Stimulated activated CD8-positive, alpha-beta memory T cell treated with anti-CD3 and anti-CD28 coated beads, Interleukin-7, amount 100 ng/mL, for 48 hours (primary cell): ENCODE data around the gene KDM4B.
"Not testable (repeated sequence)": the region's sequence is repeated elsewhere in the genome, so short reads cannot be mapped to it uniquely, and the experiment has no call there.

Experiments used
- DNase-seq, 2 donors: peaks; one replicate each; pipeline ENCODE4 v3.0.0-alpha.2; 2020; ENCODE audit warnings: low read depth in 1 of 2; ENCODE audit errors: extremely low read depth in 1 of 2

Gene KDM4B

GRCh38 chr19:4967738-4968461 lies 1.0 kb upstream of the KDM4B start:
- DNase-seq: no peak

GRCh38 chr19:4969292-4969771 lies 419 bp downstream of the KDM4B start:
- DNase-seq: no peak

GRCh38 chr19:4969772-4970531 lies 1.0 kb downstream of the KDM4B start:
- DNase-seq: no peak

- DNase-seq: no peak
These were observed 1.9 kb downstream of the KDM4B start for GRCh38 chr19:4970558-4971423.

GRCh38 chr19:4971424-4971793 lies 2.5 kb downstream of the KDM4B start:
- no peak for DNase-seq

- DNase-seq: no peak
These were observed 3.0 kb downstream of the KDM4B start for GRCh38 chr19:4971816-4972495.

GRCh38 chr19:4972509-4973230 lies 3.8 kb downstream of the KDM4B start:
- DNase-seq: no peak

GRCh38 chr19:4974880-4975469 lies 6.1 kb downstream of the KDM4B start:
- no peak for DNase-seq

- DNase-seq: not testable (repeated sequence)
These were observed 6.7 kb downstream of the KDM4B start for GRCh38 chr19:4975601-4976000.

GRCh38 chr19:4976401-4977298 lies 7.7 kb downstream of the KDM4B start:
- DNase-seq: no peak

GRCh38 chr19:4977299-4978174 lies 8.6 kb downstream of the KDM4B start:
- DNase-seq: no peak

- DNase-seq: no peak
These were observed 10.4 kb downstream of the KDM4B start for GRCh38 chr19:4979211-4979807.

- DNase-seq: no peak
These were observed 11.2 kb downstream of the KDM4B start for GRCh38 chr19:4980067-4980466.

GRCh38 chr19:4980838-4981680 lies 12.1 kb downstream of the KDM4B start:
- no peak for DNase-seq

GRCh38 chr19:4981681-4981958 lies 12.7 kb downstream of the KDM4B start:
- no peak for DNase-seq

GRCh38 chr19:4983346-4984105 lies 14.6 kb downstream of the KDM4B start:
- no peak for DNase-seq
